ENCODE data around the gene RTL1. TPM values are rescaled to one million over a fixed set of nuclear protein-coding genes. Genes with fewer than 3 reads are reported as not detected.

Gene RTL1
- total and polyA plus RNA-seq, 2 of the 8 experiments (the other 6 are each of a cell fraction or from before 2014, with no cell fraction given), result not detected

DNA sequence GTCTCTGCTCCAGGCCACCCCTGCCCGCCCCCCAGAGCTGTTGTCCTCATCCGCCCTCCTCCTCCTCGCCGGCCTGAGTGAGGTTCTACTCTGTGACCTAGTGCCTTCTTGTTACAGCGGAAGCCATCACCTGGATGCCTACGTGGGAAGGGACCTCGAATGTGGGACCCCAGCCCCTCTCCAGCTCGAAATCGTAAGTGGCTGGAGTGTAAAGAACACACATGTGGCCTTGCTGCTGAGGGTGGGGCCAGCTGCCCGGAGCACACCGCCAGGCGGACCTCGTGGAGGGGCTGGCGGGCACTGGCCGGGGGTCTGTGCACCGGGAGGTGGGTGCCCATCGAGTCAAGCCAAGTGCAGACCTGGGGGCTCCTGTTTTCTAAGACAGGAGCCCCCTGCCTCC is 58.2 kb downstream of the RTL1 start:
- Histone ChIP-seq H3K27me3 (replicated peaks in 1 of 4; ENCODE audit: control insufficient read depth in 3 of 4, extremely low read depth in 1 of 4, insufficient read depth in 3 of 4, low read length in 3 of 4) (no peaks in the 10 kb centered on the region), H3K79me1 (ENCODE audit: low read depth, low read length) (no peaks in the 10 kb centered on the region), H3K23me2 (ENCODE audit: low read depth, low read length) (no peaks in the 10 kb centered on the region), H3K14ac (ENCODE audit: insufficient read length) (no peak overlapping the region), H3K9me3 (ENCODE audit: insufficient read depth in 2 of 2, low read depth in 1 of 2, low read length in 1 of 2) (no peaks in the 10 kb centered on the region), H2BK12ac (ENCODE audit: low read depth, low read length) (no peak overlapping the region), H2BK15ac (ENCODE audit: low read length) (no peak overlapping the region), H3K4ac (replicated peaks; ENCODE audit: insufficient read length, low read depth, low read length) (no peak overlapping the region), H3K4me3 (ENCODE audit: extremely low read depth in 1 of 4, insufficient read depth in 2 of 4, low read depth in 3 of 4, low read length in 4 of 4) (no peak overlapping the region), H3K9ac (replicated peaks in 1 of 4; ENCODE audit: extremely low read depth in 1 of 4, low read depth in 3 of 4, low read length in 3 of 4) (no peak overlapping the region), H4K5ac (ENCODE audit: insufficient read length, low read depth, low read length) (no peak overlapping the region), H3K27ac (ENCODE audit: low read depth, low read length) (no peak overlapping the region), H3K18ac (ENCODE audit: extremely low read depth, low read length) (no peak overlapping the region), H3K36me3 (ENCODE audit: control insufficient read depth in 2 of 4, insufficient read depth in 4 of 4, low read length in 3 of 4) (no peaks in the 10 kb centered on the region), H2AK5ac (ENCODE audit: low read depth, low read length) (no peak overlapping the region), H2BK5ac (ENCODE audit: low read depth, low read length) (no peak overlapping the region), H3K4me1 (replicated peaks in 1 of 4; ENCODE audit: control insufficient read depth in 3 of 4, insufficient read depth in 4 of 4, low read length in 3 of 4) (peaks cover 0 to 13% (median 10%) of the 10 kb centered on the region in 4 experiments; a peak in 5 of 7 replicates), H4K91ac (replicated peaks; ENCODE audit: insufficient read length, low read length) (no peak overlapping the region), H3K79me2 (ENCODE audit: control insufficient read depth in 1 of 2, insufficient read depth in 2 of 2, low read length in 2 of 2) (no peaks in the 10 kb centered on the region), H3K56ac (replicated peaks; ENCODE audit: insufficient read length, low read depth, low read length) (no peak overlapping the region), H4K20me1 (replicated peaks in 1 of 2; ENCODE audit: control insufficient read depth in 1 of 2, insufficient read depth in 2 of 2, low read length in 2 of 2) (no peaks in the 10 kb centered on the region), H3K4me2 (ENCODE audit: insufficient read depth in 1 of 2, low read depth in 2 of 2, low read length in 2 of 2) (no peak overlapping the region), H2BK120ac (replicated peaks; ENCODE audit: low read depth, low read length) (no peak overlapping the region), H3K23ac (ENCODE audit: insufficient read length) (no peak overlapping the region), H2BK20ac (ENCODE audit: low read length) (no peak overlapping the region), H2AFZ (ENCODE audit: low read length) (no peak overlapping the region), H4K8ac (ENCODE audit: extremely low read depth, insufficient read depth, low read length) (no peak overlapping the region)
- no peak for FAIRE-seq
- POLR2A ChIA-PET (ENCODE audit: partially characterized antibody), result no interaction called here
- WGBS, 2 experiments (ENCODE audit: extremely low coverage in 1 of 2, insufficient coverage in 1 of 2, insufficient read length in 1 of 2, insufficient replicate concordance in 2 of 2, low coverage in 1 of 2, low lambda C conversion rate in 2 of 2, missing lambda C conversion rate in 1 of 2), result 93% methylated on average over 11 of the region's 17 CpGs; no CpG with 5 or more reads in 1 of the 2 experiments
- no peak for DNase-seq (ENCODE audit: low read depth in 1 of 2, low spot score in 2 of 2)
- CTCF ChIA-PET (ENCODE audit: partially characterized antibody), result interaction anchor here (0.8 kb wide), 1 partner anchor 10 kb away, joined by 3 read pairs; no protein-coding TSS in a partner anchor
- TF ChIP-seq MAFK (IDR thresholded peaks at IDR 0.05; ENCODE audit: low read depth, low read length) (no peak), CHD2 (IDR thresholded peaks at IDR 0.05; ENCODE audit: low read length) (no peak), CBX8 (IDR thresholded peaks at IDR 0.05; ENCODE audit: borderline replicate concordance, low read depth, low read length) (no peak), POU5F1 (IDR thresholded peaks at IDR 0.05; ENCODE audit: low read depth, low read length) (no peak), KDM5A (IDR thresholded peaks at IDR 0.05; ENCODE audit: low read length) (no peak), TCF12 (IDR thresholded peaks at IDR 0.05; ENCODE audit: low read depth, low read length) (no peak)
- TF ChIP-seq, protein P1, sequence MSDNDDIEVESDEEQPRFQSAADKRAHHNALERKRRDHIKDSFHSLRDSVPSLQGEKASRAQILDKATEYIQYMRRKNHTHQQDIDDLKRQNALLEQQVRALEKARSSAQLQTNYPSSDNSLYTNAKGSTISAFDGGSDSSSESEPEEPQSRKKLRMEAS (IDR thresholded peaks at IDR 0.05), result no peak
- TF ChIP-seq, protein P2, sequence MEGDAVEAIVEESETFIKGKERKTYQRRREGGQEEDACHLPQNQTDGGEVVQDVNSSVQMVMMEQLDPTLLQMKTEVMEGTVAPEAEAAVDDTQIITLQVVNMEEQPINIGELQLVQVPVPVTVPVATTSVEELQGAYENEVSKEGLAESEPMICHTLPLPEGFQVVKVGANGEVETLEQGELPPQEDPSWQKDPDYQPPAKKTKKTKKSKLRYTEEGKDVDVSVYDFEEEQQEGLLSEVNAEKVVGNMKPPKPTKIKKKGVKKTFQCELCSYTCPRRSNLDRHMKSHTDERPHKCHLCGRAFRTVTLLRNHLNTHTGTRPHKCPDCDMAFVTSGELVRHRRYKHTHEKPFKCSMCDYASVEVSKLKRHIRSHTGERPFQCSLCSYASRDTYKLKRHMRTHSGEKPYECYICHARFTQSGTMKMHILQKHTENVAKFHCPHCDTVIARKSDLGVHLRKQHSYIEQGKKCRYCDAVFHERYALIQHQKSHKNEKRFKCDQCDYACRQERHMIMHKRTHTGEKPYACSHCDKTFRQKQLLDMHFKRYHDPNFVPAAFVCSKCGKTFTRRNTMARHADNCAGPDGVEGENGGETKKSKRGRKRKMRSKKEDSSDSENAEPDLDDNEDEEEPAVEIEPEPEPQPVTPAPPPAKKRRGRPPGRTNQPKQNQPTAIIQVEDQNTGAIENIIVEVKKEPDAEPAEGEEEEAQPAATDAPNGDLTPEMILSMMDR (IDR thresholded peaks at IDR 0.05; ENCODE audit: control extremely low read depth in 1 of 3, insufficient read depth in 1 of 3, low read depth in 1 of 3, low read length in 3 of 3), result no peak

All from H1 (cell line).